Measurements from ENCODE around the gene SNED1. TPM values are rescaled to one million over a fixed set of nuclear protein-coding genes. Genes with fewer than 3 reads are reported as not detected.

SNED1 gene
- total and polyA plus RNA-seq, 2 donors = 3.2 to 7.1 TPM

DNA sequence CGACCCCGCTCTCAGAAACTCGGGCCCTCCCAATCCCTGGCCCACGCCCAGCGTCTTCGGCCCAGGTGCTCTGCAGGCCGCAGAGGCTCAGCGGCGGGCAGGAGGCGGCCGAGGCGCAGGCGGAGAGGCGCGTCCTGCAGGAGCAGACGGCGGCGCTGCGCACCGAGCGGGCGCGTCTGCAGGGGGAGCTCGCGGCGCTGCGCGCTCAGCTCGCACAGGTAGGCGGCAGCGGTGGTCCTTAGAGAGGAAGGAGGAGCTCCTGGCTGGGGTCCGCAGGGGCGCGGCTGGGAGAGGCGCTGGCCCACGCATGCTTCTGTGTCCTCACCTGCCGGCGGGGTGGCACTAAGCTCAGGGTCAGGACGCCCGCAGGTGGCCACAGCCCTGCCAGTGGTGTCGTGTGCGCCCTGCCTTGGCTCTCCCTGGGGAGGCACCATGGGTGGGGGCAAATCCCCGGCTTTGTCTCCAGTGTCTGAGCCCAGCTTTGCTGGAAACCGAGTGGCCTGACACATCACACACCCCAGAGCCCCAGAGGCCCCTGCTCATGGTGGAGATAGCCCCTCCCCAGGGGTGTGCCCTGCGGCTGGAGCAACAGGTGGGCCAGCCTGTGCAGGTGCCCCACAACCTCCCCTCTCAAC lies 14.9 kb upstream of the SNED1 start:
- Histone ChIP-seq H3K27ac (ENCODE audit: low read depth in 1 of 2, low read length in 1 of 2) (no peak overlapping the region), H3K9me3 (ENCODE audit: control insufficient read depth in 2 of 2, insufficient read depth in 1 of 2, low read length in 1 of 2) (peaks cover 1 to 12% of the 10 kb centered on the region in 2 donors), H3K27me3 (ENCODE audit: control insufficient read depth in 2 of 2, insufficient read depth in 1 of 2, low read length in 1 of 2) (peaks cover 12 to 29% of the 10 kb centered on the region in 2 donors), H3K36me3 (ENCODE audit: control insufficient read depth in 2 of 2, insufficient read depth in 2 of 2, low read length in 1 of 2) (no peaks in the 10 kb centered on the region), H3K4me1 (ENCODE audit: control insufficient read depth in 2 of 2, insufficient read depth in 2 of 2, low read length in 2 of 2) (peaks cover 3 to 15% of the 10 kb centered on the region in 2 donors), H3K4me3 (ENCODE audit: low read length in 2 of 2) (no peak overlapping the region)
- 9% methylated on average over 45 of the region's 45 CpGs for WGBS
- DNase-seq (ENCODE audit: low read depth in 6 of 9, low spot score in 9 of 9) = peak; percentile 13 to 82 (median 53)

DNA sequence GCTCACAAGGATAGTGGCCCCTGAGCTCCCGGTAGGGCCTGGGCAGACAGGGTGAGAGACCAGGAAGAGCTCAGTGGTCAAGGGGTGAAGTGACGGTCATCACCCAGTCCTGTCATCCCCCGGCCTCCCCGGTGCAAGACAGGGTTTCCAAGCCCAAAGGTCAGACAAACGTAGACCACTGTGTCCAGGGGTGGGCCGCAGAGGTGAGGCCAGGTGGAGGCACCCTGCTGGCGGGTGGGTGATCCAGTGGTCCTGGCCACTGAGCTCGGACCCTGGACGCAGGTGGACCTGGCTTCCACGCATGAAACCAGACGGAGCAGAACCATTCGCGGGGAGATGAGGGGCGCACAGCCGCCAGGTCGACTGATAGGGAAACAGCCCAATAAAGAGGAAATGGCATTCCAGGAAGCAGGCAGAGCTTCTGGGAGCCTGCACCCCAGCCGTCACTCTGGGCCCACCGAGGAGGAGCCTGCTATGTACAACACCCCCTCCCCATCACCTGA lies 14.4 kb upstream of the SNED1 start:
- H3K4me1 ChIP-seq (ENCODE audit: control insufficient read depth in 2 of 2, insufficient read depth in 2 of 2, low read length in 2 of 2) = peaks cover 3 to 15% of the 10 kb centered on the region in 2 donors
- no peak overlapping the region for H3K27ac ChIP-seq (ENCODE audit: low read depth in 1 of 2, low read length in 1 of 2)
- no peak for DNase-seq (ENCODE audit: low read depth in 6 of 9, low spot score in 9 of 9)
- H3K9me3 ChIP-seq (ENCODE audit: control insufficient read depth in 2 of 2, insufficient read depth in 1 of 2, low read length in 1 of 2) = peaks cover 1 to 17% of the 10 kb centered on the region in 2 donors
- no peak overlapping the region for H3K4me3 ChIP-seq (ENCODE audit: low read length in 2 of 2)
- peaks cover 12 to 31% of the 10 kb centered on the region in 2 donors for H3K27me3 ChIP-seq (ENCODE audit: control insufficient read depth in 2 of 2, insufficient read depth in 1 of 2, low read length in 1 of 2)
- H3K36me3 ChIP-seq (ENCODE audit: control insufficient read depth in 2 of 2, insufficient read depth in 2 of 2, low read length in 1 of 2) = no peaks in the 10 kb centered on the region
- 71% methylated on average over 18 of the region's 18 CpGs for WGBS

DNA sequence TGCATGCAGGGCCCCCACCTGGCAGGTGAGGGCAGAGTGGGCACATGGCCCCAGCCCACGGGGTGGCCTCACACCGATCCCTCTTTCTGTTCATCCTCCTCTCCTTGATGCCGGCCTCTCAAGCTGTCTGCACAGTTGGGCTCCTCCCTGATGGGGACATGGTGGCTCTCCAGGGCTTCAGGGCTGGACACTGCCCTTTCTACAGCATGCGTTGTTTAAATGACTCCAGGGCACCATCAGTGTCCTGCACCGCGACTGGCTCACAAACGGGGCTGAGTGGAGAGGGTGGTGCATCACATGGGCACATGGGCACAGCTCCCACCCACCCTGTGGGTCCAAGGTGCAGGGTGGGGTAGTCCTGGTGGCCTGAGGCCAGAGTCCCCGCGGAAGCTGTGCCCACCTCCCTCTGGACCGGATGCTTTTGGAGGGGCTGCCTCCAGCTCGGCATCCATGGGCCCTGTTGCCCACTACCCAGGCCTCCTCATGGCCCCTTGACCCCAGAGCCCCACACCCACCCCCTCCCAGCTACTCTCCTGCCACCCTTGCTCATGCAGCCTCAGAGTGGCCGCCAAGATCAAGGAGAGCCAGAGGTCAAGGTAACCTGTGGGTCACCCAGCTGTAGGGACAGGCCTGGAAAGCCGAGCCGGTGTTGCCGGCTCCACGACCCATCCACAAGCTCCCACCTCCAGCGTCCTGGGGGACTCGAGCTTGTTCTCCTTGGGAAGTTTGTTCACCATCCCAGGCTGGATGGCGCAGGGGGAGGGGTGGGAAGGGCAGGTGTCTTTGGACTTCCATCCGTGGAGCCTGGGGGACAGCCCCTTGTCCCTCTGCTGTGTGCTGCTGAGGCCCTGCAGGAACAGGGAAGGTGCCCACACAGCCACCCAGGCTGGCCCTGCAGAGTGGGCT lies 12.3 kb upstream of the SNED1 start:
- Histone ChIP-seq H3K9me3 (ENCODE audit: control insufficient read depth in 2 of 2, insufficient read depth in 1 of 2, low read length in 1 of 2) (peaks cover 1 to 21% of the 10 kb centered on the region in 2 donors), H3K27ac (ENCODE audit: low read depth in 1 of 2, low read length in 1 of 2) (no peak overlapping the region), H3K4me3 (ENCODE audit: low read length in 2 of 2) (no peak overlapping the region), H3K36me3 (ENCODE audit: control insufficient read depth in 2 of 2, insufficient read depth in 2 of 2, low read length in 1 of 2) (no peaks in the 10 kb centered on the region), H3K4me1 (ENCODE audit: control insufficient read depth in 2 of 2, insufficient read depth in 2 of 2, low read length in 2 of 2) (peaks cover 3 to 15% of the 10 kb centered on the region in 2 donors), H3K27me3 (ENCODE audit: control insufficient read depth in 2 of 2, insufficient read depth in 1 of 2, low read length in 1 of 2) (peaks cover 12 to 31% of the 10 kb centered on the region in 2 donors)
- 96% methylated on average over 20 of the region's 20 CpGs for WGBS
- no peak for DNase-seq (ENCODE audit: low read depth in 6 of 9, low spot score in 9 of 9)

DNA sequence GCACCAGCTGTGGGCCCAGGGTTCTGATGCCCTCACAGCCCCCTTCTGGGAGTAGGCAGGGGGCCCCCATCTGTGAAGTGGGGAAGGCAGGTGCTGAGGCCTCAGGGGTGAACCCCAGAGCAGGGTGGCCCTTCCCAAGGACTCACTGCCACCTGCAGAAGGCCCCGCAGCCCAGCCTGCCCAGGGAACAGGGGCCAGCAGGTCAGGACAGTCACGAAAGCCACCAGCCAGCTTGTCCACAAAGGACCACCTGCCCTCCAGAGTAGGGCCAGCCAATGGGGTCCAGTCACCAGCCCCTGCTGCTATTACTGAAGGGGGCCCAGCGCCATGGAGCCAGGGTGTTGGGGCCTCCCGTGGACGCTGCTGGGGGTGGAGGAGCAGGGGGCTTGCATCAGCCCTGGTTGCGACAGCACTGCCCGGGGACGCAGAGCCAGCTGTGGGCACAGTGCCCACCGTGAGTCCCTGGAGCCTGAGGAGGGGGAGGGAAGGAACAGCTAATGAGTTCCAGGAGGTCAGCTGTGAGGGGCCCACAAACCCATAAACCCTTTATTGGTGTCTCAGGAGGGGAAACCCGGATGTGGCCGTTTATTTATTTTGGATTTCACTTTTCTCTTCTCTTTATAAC lies 11.5 kb upstream of the SNED1 start:
- DNase-seq (ENCODE audit: low read depth in 6 of 9, low spot score in 9 of 9) = no peak
- Histone ChIP-seq H3K4me1 (ENCODE audit: control insufficient read depth in 2 of 2, insufficient read depth in 2 of 2, low read length in 2 of 2) (peaks cover 3 to 15% of the 10 kb centered on the region in 2 donors), H3K9me3 (ENCODE audit: control insufficient read depth in 2 of 2, insufficient read depth in 1 of 2, low read length in 1 of 2) (peaks cover 1 to 21% of the 10 kb centered on the region in 2 donors), H3K4me3 (ENCODE audit: low read length in 2 of 2) (no peak overlapping the region), H3K36me3 (ENCODE audit: control insufficient read depth in 2 of 2, insufficient read depth in 2 of 2, low read length in 1 of 2) (no peaks in the 10 kb centered on the region), H3K27me3 (ENCODE audit: control insufficient read depth in 2 of 2, insufficient read depth in 1 of 2, low read length in 1 of 2) (peaks cover 9 to 33% of the 10 kb centered on the region in 2 donors), H3K27ac (ENCODE audit: low read depth in 1 of 2, low read length in 1 of 2) (no peak overlapping the region)
- 76% methylated on average over 11 of the region's 11 CpGs for WGBS

DNA sequence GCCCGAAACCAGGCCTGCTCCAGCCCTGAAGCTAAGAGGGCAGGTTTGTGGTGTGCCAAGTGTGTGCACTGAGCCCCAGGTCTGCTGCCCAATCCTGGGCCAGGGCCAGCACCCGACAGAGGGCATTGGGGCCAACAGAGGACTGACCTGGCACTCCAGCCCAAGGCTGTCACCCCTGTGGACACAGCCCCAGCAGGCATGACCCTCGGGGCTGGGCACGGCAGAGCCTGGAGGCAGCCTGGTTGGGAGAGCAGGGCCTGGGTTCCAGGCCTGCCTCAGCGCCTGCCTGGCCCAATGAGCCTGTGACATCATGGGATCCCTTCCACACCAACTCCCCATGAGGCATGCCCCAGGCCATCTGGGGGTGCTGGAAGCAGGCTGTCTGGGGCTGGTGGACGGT lies 10.8 kb upstream of the SNED1 start:
- Histone ChIP-seq H3K27ac (ENCODE audit: low read depth in 1 of 2, low read length in 1 of 2) (no peak overlapping the region), H3K4me3 (ENCODE audit: low read length in 2 of 2) (no peak overlapping the region), H3K9me3 (ENCODE audit: control insufficient read depth in 2 of 2, insufficient read depth in 1 of 2, low read length in 1 of 2) (peaks cover 0 to 21% of the 10 kb centered on the region in 2 donors), H3K27me3 (ENCODE audit: control insufficient read depth in 2 of 2, insufficient read depth in 1 of 2, low read length in 1 of 2) (peaks cover 7 to 28% of the 10 kb centered on the region in 2 donors), H3K36me3 (ENCODE audit: control insufficient read depth in 2 of 2, insufficient read depth in 2 of 2, low read length in 1 of 2) (no peaks in the 10 kb centered on the region), H3K4me1 (ENCODE audit: control insufficient read depth in 2 of 2, insufficient read depth in 2 of 2, low read length in 2 of 2) (peaks cover 3 to 15% of the 10 kb centered on the region in 2 donors)
- 98% methylated on average over 6 of the region's 6 CpGs for WGBS
- no peak for DNase-seq (ENCODE audit: low read depth in 6 of 9, low spot score in 9 of 9)

DNA sequence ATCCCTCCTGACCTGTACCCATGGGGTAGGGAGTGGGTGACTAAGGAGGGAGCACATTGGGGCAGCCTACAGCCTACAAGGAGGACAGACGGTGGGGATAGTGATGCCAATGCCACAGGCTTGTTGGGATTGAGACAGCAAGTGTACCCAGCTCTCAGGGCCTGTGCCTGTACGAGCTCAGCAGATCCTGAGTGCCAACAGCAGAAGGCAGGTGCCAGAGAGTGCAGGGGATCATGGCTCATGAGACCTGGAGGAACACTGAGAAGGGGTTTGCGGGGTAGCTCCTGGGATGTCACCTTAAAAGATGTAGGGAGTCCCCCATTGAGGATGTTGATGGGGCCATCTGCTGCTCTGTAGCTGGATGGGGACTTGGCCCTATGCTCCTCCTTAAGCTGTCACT lies 10.3 kb upstream of the SNED1 start:
- Histone ChIP-seq H3K4me3 (ENCODE audit: low read length in 2 of 2) (no peak overlapping the region), H3K27me3 (ENCODE audit: control insufficient read depth in 2 of 2, insufficient read depth in 1 of 2, low read length in 1 of 2) (peaks cover 5 to 27% of the 10 kb centered on the region in 2 donors), H3K36me3 (ENCODE audit: control insufficient read depth in 2 of 2, insufficient read depth in 2 of 2, low read length in 1 of 2) (no peaks in the 10 kb centered on the region), H3K9me3 (ENCODE audit: control insufficient read depth in 2 of 2, insufficient read depth in 1 of 2, low read length in 1 of 2) (peaks cover 0 to 21% of the 10 kb centered on the region in 2 donors), H3K4me1 (ENCODE audit: control insufficient read depth in 2 of 2, insufficient read depth in 2 of 2, low read length in 2 of 2) (peaks cover 2 to 13% of the 10 kb centered on the region in 2 donors), H3K27ac (ENCODE audit: low read depth in 1 of 2, low read length in 1 of 2) (no peak overlapping the region)
- DNase-seq (ENCODE audit: low read depth in 6 of 9, low spot score in 9 of 9) = no peak
- WGBS = 81% methylated on average over 3 of the region's 3 CpGs

DNA sequence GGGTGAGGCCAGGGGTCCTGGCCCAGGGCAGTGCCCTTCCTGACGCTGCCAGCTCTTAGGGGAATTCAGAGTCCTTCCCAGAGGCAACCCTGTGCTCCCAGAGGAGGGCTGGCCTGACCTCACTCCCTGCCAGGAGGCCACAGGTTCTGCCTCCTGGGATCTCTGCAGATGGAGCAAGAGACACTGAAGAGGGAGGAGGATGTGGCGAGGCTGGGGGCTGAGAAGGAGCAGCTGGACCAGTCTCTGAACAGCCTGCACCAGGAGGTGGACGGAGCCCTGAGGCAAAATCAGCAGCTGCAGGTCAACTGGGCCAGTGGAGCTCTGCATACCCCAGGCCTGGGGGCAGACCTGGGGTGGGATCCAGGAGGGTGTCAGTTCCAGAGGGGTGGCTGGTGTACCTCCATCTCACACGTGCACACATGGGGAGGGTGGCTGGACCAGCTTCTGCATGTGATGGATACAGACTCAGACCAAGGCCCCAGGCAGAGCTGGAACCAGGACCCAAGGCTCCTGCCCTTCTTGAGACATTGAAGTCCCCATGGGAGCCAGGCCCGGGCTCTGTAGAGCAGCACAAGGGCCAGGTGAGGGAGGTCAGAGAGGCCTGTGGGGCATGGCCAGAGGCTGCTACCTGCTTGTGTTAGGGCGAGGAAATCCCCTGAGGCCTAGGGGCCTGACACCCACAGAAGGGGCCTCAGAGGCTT lies 9.7 kb upstream of the SNED1 start:
- 96% methylated on average over 6 of the region's 6 CpGs for WGBS
- Histone ChIP-seq H3K9me3 (ENCODE audit: control insufficient read depth in 2 of 2, insufficient read depth in 1 of 2, low read length in 1 of 2) (peaks cover 0 to 21% of the 10 kb centered on the region in 2 donors), H3K4me3 (ENCODE audit: low read length in 2 of 2) (no peak overlapping the region), H3K4me1 (ENCODE audit: control insufficient read depth in 2 of 2, insufficient read depth in 2 of 2, low read length in 2 of 2) (peaks cover 0 to 9% of the 10 kb centered on the region in 2 donors), H3K27me3 (ENCODE audit: control insufficient read depth in 2 of 2, insufficient read depth in 1 of 2, low read length in 1 of 2) (peaks cover 2 to 27% of the 10 kb centered on the region in 2 donors), H3K36me3 (ENCODE audit: control insufficient read depth in 2 of 2, insufficient read depth in 2 of 2, low read length in 1 of 2) (no peaks in the 10 kb centered on the region), H3K27ac (ENCODE audit: low read depth in 1 of 2, low read length in 1 of 2) (no peak overlapping the region)
- DNase-seq (ENCODE audit: low read depth in 6 of 9, low spot score in 9 of 9) = no peak

DNA sequence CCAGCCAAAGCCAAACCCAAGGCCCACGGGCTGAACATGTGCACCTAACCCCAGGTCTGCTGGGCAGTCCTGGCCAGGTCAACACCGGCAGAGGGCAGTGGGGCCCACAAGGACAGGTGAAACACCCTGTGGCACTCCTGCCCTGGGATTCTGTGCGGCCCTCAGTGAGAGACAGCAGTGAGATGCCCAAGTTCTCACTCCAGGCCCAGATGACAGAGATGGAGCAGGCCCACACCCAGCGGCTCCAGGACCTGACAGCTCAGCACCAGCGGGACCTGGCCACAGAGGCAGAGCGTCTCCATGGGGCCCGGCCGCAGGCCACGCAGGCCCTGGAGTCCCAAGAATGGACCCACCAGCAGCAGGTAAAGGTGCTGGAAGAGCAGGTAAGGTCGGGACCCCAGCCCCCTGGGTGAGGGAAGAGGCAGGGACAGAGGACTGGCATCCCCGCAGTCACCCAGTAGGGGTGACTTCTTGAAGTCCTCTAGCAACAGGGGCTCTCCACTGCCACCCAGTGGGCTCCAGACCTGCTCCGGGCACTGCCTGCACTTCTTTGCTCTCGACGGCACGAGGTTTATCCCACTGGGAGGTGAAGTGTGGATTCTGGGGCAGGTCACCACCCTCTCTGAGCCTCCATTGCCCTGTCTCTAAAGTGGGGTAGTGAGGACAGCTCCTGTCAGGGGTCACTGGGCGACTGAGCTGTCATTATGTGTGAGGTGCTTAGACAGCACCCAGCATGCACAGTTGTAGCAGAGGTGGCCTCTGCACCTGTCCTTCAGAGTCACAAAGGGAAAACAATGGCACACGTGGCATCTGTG lies 8.8 kb upstream of the SNED1 start:
- peaks cover 0 to 6% of the 10 kb centered on the region in 2 donors for H3K4me1 ChIP-seq (ENCODE audit: control insufficient read depth in 2 of 2, insufficient read depth in 2 of 2, low read length in 2 of 2)
- peaks cover 0 to 30% of the 10 kb centered on the region in 2 donors for H3K27me3 ChIP-seq (ENCODE audit: control insufficient read depth in 2 of 2, insufficient read depth in 1 of 2, low read length in 1 of 2)
- no peak overlapping the region for H3K27ac ChIP-seq (ENCODE audit: low read depth in 1 of 2, low read length in 1 of 2)
- DNase-seq (ENCODE audit: low read depth in 6 of 9, low spot score in 9 of 9) = no peak
- H3K9me3 ChIP-seq (ENCODE audit: control insufficient read depth in 2 of 2, insufficient read depth in 1 of 2, low read length in 1 of 2) = peaks cover 0 to 21% of the 10 kb centered on the region in 2 donors
- no peaks in the 10 kb centered on the region for H3K36me3 ChIP-seq (ENCODE audit: control insufficient read depth in 2 of 2, insufficient read depth in 2 of 2, low read length in 1 of 2)
- 94% methylated on average over 17 of the region's 17 CpGs for WGBS
- H3K4me3 ChIP-seq (ENCODE audit: low read length in 2 of 2) = no peak overlapping the region
